ENCODE results near the gene PROM1.

The PROM1 gene

DNA sequence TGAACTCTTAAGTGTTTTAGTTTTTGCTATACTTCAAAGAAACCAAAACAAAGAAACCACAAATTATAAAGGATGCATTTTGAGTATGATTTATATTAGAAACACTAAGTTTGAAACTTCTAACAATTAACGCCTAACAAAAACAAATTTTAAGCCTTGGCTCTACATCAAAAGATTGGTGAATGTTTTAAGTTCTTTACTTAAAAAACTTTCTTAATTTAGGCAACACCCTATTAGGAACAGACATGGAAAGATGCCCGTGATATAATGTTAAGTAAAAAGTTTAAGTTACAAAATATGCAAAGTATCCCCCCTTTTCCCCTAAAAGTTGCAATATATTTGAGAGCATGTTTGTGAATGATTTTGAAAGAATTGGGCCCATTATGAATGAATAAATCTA lies 21.2 kb downstream of the PROM1 start:
- DNase-seq (ENCODE audit: low spot score): no peak

DNA sequence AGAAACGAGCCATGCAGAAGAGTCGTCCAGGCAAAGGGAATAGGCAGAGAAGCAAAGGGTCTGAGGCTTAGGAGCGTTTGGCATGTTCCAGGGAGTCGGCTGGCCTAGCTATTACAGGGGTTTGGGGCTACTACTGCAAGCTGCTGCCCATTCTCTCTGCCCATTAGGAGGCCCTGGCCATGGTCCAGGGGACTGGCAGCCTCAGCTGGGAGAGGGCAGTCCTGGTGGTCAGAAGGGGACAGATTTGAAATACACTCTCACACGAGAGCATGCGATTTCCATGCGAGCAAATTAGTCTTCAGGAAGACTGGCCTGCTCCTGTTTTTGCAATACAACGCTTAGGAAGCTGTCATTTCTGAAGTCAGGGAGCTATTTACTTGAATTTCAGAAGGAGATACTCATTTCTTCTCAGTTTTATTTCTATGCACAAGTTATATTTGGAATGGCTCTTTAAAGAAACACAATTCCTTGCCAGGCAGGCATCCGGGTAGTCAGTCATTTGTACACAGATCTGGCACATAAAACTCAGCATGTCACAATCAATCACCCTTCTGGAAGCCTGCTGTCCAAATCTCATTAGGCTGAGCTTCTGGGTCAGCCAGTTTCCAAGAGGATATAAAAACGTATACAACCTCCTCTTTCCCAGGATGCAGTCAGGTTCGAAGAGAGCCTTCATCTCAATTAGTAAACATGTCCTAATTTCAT lies 27.0 kb downstream of the PROM1 start:
- DNase-seq (ENCODE audit: low spot score): no peak

DNA sequence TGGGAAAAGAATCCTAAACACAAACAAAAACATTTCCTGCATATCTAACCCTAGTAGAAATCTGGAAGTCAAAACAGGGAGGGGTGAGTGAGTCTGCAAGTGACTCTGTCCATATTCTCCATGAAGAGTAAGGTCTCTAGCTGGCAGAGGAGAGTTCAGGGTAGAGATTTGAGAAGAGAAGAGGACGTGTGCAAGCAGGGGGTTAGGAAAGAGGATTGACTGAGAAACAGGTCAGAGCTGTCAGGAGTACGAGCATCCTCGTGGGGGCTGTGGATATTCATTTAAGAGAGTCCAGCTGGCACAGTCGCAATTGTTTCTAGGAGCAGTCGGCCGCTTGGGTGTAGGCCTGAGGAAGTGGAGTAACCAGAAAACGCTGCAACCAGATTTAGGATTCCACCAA lies 27.9 kb downstream of the PROM1 start:
- no peak for DNase-seq (ENCODE audit: low spot score)

DNA sequence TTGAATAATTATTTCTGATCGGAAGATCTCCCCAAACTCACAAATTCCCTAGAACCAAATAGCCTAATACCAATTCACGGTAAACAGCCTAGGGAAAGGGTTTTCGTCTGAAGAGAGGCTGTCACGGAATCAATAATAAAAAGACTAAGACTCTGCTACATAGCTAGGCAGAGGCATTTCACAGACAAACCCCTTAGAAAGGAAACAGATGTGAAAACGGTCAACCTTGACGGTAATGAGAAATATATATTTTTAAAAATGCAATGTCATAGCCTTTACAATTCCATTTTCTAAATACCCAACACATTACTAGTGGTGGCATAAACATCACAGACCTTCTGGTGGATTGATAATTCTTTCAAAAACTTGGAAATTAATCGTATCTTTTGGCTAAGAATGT lies 28.4 kb downstream of the PROM1 start:
- DNase-seq (ENCODE audit: low spot score): no peak

DNA sequence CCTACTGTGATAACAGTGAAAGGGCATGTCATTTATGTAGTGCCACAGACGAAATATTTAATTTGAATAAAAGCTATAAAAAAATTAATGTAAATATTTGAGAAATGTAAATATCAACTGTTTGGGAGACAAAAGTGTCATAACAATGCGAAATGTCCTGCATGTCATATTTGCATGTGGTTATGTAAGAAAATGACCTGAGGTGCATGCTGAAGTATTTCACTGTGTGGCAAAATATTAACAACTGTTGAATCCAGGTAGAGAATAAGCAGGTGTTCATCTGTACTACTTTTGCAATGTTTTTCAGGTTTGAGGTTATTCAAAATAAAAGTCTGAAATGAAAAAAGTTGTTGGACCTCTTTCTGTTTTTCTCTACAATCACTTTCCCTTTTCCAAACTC lies 30.9 kb downstream of the PROM1 start:
- no peak for DNase-seq (ENCODE audit: low spot score)

DNA sequence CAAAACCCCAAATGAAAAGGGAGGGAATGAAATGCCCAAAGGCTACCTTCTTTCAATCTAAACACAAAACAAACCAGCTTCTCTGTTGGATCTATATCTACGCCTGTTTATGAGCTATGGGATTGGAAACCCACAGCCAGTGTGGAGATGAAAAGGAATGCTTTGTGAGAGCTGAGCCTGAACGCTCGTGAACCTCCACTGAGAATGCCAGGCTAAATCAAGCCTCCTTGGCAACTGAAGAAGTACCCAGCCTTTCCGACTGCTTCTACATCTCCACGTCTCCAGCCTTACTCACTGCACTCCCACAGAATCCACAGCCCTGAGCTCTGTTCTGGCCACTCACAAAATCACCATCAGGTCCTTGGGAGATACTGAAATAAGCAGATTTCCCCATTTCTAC lies 31.8 kb downstream of the PROM1 start:
- no peak for DNase-seq (ENCODE audit: low spot score)

DNA sequence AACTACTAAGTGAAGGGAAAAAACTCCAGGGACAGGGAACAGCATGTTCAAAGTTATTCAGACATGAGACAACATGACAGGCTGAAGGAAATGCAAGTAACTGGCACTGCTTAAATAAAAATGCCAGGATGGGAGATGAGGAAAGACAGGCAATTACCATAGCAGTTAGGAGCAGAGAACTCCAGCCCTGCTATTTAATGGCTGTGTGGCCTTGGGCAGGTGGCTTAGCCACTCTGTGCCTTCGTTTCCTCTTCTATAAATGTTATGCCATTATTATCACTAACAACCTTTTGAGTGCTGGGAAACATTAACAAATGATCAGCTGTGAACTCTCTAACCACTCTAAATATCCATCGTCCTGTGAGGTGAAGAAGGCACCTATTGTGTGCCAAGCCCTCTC lies 32.7 kb downstream of the PROM1 start:
- no peak for DNase-seq (ENCODE audit: low spot score)

DNA sequence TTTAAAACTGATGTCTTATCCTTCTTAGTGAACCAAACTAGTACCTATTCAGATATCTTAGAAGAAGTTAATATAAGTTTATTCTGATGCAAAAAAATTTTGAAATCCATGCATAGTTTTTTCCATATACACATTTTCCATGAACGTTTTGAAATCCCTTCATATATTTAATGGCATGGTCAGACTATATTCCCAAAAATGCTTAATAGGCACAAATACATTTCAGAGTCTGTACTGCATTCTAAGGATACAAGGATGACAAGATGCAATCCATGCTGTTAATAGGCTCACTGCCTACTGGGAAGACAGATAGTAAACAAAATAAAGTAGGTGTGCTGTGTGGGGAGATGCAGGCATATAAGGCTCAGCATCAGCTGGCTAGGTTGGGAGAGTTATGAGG lies 33.2 kb downstream of the PROM1 start:
- DNase-seq (ENCODE audit: low spot score): no peak

DNA sequence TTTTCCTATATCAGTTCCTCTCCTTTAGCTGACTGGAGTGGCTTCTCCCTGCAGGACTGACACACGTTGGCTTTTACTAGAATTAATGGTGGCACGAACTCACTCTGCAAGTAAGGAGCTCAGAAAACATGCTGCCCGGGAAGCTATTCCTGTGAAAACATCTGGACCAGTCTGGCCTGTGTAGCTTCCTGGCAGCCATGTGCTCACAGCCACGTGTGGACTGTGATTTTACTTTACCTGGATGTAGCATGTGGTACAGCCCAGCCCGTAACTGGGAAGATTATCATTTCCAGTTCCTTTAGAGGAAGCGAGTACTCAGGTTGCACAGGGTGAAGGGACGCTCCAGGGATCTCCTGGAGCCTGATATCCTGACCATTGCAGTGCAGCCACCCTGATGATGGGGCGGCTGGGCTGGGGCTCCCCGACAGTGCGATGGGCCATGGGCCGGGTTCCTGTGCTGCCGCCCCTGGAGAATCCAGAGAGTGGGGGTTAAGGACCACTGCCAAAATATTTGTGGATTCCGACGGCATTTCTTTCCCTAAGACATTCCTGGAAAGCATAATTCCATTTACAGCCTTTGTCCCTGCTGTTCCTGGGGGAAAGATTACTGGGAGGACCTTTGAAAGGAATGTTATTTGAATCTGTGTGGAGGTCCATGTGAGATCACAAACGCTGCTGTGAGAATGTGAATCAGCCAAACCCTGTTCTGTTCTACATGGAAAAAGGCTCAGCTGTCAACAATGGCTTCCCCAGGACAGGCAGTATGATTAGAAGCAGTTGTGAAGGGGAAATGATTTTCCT lies 35.0 kb downstream of the PROM1 start:
- no peak for DNase-seq (ENCODE audit: low spot score)

DNA sequence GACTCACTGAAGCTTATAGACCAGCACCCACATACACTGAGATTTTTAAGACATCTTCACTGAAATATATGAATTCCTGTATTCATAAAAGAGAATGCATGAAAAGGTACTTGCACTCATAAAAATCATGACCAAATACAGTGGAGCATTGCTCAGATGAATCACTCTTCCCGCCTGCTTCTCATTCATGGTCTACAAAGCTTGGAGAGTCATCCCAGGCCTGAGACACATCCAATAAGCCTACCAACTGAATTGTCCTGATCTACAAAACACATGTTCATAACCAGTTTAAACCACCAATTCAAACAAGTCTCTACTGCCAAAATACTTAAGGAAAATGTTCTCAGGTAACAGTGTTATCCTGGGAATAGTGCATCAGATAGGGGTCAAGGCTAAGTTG lies 38.1 kb downstream of the PROM1 start:
- DNase-seq (ENCODE audit: low spot score): no peak

DNA sequence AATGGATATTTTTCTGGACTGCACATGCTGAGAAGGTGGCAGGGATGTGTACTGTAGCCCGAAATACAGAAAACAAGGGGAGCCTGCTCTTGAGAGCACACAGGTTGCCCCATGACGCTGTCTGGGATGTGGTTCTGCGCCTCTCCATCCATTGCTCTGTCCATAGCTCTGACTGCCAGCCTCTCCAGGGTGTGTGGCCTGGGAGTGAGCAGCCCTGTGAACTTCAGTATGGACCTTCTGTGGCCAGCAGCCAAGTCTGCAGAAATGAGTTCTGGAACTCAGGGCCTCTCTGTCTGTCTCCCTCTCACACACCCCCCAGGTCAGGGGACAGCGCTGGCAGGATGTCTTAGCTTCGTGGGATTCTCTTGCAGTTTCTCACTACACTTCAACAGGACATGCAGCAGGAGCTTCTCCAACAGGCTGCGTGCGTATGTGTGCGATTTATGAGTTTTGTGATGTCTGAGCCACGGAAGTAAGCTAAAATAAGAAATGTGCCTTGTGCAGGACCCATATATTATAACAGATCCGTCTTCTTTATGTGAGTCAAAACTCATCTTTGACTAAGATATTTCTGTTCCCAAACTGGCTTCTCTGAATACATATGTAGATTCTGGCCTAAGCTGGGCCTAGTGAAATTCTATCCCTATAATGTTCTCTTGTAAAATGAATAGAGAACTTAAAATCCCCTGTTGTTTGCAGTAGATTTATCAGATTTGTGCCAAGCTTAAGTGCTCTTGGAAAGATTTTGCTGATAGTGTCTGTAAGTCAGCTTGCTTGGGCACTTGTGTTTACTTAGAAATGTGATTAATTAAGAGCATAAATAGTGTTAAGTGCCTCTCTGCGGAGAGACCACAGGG lies 40.0 kb downstream of the PROM1 start:
- no peak for DNase-seq (ENCODE audit: low spot score)

DNA sequence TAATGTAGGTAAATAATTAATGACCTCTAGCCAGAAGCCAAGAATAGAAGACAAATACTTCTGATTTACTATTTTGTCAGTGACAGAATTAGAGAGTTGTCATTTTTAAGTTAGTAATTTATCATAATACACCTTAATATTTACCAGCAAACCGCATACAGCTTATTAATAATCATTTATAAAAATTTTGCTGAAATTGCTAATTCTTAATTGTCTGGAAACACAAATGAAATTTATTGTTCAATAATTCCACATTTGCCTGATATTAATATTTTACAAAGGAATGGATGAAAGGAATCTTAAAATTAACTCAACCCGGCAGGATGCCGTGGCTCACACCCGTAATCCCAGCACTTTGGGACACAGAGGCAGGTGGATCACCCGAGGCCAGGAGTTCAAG lies 44.7 kb downstream of the PROM1 start:
- no peak for DNase-seq (ENCODE audit: low spot score)

DNA sequence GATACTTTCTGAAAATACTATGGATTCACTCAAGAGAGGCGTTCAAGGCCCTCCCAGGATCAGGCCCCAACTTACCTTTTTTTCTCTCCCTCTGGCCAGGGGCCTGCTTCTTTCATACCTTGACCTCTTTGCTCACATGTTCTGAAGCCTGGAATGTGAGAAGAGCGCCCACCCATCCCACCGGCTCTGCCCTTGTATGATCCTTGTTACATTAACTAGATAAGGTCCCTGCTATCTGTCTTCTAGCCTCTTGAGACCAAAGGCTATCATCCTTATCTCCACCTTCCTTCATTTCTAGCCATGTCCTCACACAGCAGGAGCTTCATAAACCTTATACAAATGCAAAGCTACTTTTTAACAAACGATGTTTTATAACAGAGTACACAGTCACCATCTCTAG lies 45.9 kb downstream of the PROM1 start:
- DNase-seq (ENCODE audit: low spot score): no peak

DNA sequence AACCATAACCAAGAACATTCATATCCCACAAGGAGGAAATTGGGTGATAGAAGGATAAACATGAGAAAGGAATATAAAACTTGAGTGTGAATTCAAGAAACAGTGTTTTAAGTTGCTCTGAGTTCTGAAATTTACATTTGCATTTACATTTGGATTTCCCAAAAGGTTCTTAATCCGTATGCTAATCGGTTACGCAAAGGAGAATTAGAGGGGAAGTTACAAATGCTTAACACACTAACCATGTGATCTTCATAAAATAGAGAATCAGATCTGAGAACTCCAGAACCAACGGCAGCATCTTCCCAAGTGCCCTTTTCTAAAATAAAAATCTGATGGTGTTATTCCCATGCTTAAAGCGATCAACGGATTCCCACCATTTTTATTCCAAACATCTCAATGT lies 48.0 kb downstream of the PROM1 start:
- DNase-seq (ENCODE audit: low spot score): no peak

DNA sequence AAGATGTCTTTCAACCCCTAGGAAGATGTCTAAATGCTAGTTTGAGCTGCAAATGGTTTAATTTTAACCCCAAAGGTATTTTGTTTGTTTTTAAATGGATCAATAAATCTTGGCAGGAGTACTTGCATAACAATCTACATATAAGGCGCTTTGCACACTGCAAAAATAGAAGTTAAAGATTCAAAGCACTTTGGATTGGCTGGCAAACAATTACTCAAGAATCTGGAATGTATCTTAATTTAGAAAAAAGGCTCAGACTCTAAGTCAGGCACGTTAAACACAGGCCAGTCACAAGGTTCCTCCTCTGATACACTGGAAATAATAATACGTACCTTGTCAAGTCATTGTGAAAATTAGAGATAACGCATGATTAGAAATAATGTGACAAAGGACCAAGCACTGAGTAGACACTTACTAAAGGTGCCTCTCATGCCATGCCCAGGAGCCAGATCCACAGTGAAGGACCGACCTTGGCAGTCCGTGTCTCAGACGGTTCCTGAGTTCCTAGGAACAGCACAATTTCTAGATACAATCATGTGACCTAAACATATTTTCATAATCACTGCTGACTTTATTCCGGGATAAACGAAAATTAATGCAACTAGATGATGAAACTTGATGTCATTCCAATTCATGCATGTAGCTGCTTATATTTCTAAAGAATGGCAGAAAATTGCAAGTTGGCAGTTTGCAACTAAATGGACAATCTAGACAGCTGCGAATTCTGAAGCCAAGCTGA lies 49.6 kb downstream of the PROM1 start:
- DNase-seq (ENCODE audit: low spot score): no peak

DNA sequence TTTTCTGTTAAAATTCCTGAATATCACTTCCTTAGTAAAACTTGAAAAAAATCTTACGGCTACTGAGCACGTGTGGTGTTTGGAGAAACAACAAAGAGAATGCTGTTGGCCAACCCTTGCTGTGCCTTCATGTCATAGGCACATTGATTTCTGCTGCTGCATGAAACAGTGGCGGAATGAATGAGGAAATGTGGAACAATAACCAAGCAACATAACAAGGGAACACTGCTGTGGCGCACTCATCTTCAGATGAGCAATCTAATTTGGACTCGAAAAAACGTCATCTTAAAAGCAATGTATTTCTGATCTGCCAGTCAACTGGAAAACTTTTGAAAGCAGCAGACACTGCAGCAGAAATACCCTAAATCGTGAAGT lies 51.4 kb downstream of the PROM1 start:
- no peak for DNase-seq (ENCODE audit: low spot score)

DNA sequence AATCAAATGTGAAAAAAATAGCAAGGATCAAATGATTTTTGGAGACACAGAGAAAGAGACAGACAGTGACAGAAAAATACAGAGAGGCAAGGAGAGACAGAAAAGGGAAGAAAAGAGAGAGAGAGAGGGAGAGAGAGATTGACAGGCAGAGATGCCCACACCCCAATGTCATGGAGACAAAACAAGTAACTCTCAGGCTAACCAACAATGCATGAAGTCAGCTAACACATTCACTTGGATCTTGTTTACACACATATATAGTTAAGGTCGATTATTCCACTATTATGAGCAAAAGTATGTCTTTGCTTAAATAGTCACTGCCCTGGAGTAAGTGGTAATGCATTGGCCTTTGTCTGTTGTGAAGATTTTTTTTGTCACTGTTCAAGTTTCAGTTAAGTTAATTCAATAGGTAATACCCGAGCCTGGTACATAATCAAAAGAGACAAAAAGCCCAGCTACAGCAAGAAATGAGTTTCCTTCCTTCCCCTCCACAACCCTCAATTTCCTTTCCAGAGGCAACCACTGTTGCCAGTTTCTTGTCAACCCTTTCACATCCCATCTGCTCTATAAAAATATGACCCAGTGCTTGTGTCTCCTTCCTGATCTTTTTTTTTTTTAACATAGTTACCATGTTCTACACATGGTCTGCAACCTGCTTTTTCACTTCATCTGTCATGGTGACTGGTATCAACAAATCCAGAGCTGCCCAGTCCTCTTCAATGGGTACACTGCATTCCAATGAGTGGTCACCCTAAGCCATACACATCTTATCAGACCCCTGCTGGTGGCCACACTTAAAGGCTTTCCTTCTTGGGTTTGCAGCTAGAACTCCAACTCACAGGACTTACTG lies 52.1 kb downstream of the PROM1 start:
- no peak for DNase-seq (ENCODE audit: low spot score)

DNA sequence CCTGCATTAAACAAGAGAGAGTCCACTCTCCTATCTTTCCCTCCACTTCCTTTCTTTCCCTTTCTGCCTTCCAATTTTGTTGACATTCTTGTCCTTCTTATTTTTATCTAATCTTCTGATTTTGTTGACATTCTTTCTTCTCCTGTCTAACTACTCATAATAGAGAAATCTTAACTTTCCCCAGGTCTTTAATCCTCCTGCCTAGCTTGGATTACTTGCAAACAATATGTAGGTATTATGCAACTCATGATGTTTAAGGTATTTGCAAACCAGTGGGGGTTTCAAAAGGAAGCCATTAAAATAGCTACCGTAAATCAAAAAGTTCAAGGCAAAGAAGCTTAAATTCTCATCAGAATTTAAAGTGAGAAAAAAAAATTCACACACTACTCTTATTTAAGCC lies 53.9 kb downstream of the PROM1 start:
- DNase-seq (ENCODE audit: low spot score): no peak

DNA sequence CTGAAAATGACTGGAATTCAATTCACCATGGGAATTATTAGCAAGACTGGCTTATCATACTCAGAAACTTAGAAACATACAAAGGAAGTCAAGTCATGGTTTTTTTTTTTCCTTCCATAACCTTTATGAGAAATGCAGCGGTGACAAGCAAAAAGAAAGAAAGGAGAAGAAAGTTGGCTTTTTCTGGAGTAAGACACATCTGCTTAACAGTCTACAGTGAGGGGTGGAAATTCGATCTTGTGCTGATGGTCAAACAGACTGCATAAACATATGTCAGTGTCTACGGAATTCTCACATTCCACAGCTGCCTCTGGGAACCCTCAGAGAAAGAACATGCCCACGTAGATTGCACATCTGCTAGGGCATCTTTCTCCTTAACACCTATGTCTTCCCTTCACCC lies 54.6 kb downstream of the PROM1 start:
- no peak for DNase-seq (ENCODE audit: low spot score)

DNA sequence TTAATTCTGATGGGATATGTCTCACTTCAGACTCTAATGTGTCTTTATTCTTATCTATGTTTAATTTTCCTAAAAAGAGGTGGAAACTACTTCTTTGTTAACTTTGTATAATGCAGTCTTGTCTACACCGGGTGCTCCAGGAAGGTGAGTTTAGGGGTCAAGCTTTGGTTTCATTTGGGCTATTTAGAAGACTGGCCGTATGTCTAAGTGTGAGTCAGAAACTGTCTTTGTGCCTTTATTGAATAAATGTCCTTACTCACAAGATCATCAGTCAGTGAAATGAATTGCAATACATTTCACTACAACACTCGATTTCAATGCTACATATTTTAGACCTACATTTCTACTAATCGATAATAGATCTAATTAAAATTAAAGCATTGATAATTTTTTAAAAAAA lies 56.2 kb downstream of the PROM1 start:
- no peak for DNase-seq (ENCODE audit: low spot score)

DNA sequence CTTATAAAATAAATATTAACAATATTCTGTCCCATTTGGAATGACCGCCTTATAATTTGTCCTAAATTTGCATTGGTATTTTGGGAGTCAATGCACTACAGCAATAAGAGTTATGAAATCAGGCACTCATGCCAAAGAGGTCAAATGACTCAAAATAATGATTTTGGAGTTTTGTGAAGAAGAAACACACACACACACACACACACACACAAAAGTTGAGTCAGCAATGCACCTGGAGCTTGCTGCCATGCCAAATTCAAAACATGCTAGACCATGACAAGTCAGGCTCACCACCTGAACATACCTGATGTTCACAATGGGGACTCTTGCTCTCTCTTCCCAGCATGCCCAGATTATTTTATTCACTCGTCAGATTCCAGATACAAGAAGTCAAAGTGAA lies 56.7 kb downstream of the PROM1 start:
- no peak for DNase-seq (ENCODE audit: low spot score)
